HepG2 (cell line): ENCODE data around the gene SLC13A3. TPM values are rescaled to one million over a fixed set of nuclear protein-coding genes. Genes with fewer than 3 reads are reported as not detected.

Experiments used
- CBX2 ChIP-seq, 2 experiments: fragments of 200-600 bp in 1 of 2; sonication (generic); formaldehyde crosslinking in 1 of 2; IDR thresholded peaks; 2 replicates each; pipeline versions ENCODE4 v1.7.0 to v1.8.1; 2018 to 2022; ENCODE audit warnings: low read depth in 2 of 2, low read length in 1 of 2, mild to moderate bottlenecking in 1 of 2, missing genetic modification reagents in 1 of 2
- FOXA3 ChIP-seq: IDR thresholded peaks from 2 replicates; pipeline ENCODE4 v1.6.1; 2016; ENCODE audit warnings: missing genetic modification reagents, missing compliant biosample characterization
- HNF4G ChIP-seq, 2 experiments: sonication (generic) in 1 of 2; formaldehyde crosslinking in 1 of 2; IDR thresholded peaks; 2 replicates each; pipeline versions ENCODE4 v1.4.0 to v1.6.1; 2011 to 2020; ENCODE audit warnings: borderline replicate concordance in 2 of 2, low read depth in 2 of 2, mild to moderate bottlenecking in 2 of 2, low read length in 1 of 2, missing genetic modification reagents in 1 of 2, moderate library complexity in 1 of 2
- IKZF1 ChIP-seq: fragments of 450-650 bp; IDR thresholded peaks from 2 replicates; pipeline ENCODE4 v1.7.1; 2016
- KLF9 ChIP-seq: IDR thresholded peaks from 2 replicates; pipeline ENCODE4 v1.6.1; 2016; ENCODE audit warnings: low read depth
- KMT2A ChIP-seq: sonication (generic); formaldehyde crosslinking; IDR thresholded peaks from 2 replicates; pipeline ENCODE4 v1.4.0; 2020; ENCODE audit warnings: missing genetic modification reagents
- MEIS1 ChIP-seq: sonication (generic); formaldehyde crosslinking; IDR thresholded peaks from 2 replicates; pipeline ENCODE4 v1.9.0; 2021; ENCODE audit warnings: mild to moderate bottlenecking, missing genetic modification reagents, moderate library complexity, borderline replicate concordance
- PHF8 ChIP-seq: sonication (generic); formaldehyde crosslinking; IDR thresholded peaks from 2 replicates; pipeline ENCODE4 v1.5.0; 2020; ENCODE audit warnings: missing genetic modification reagents
- PRPF4 ChIP-seq: fragments of 200-400 bp; formaldehyde crosslinking; IDR thresholded peaks from 2 replicates; pipeline ENCODE4 v1.6.1; 2016; ENCODE audit warnings: low read length, low read depth; ENCODE audit not compliant: poor library complexity, severe bottlenecking
- TCF7L2 ChIP-seq: IDR thresholded peaks from 2 replicates; pipeline ENCODE4 v1.6.1; 2011; ENCODE audit warnings: mild to moderate bottlenecking, low read depth, low read length, moderate library complexity
- TSC22D2 ChIP-seq: sonication (generic); formaldehyde crosslinking; IDR thresholded peaks from 2 replicates; pipeline ENCODE4 v1.5.1; 2020; ENCODE audit warnings: missing genetic modification reagents, mild to moderate bottlenecking, borderline replicate concordance
- XRCC5 ChIP-seq: fragments of 200-400 bp; formaldehyde crosslinking; optimal IDR thresholded peaks from 2 replicates; pipeline ENCODE3; 2017; ENCODE audit warnings: mild to moderate bottlenecking, low read length
- ZNF3 ChIP-seq: IDR thresholded peaks from 2 replicates; pipeline ENCODE4 v1.7.0; 2017; ENCODE audit warnings: inconsistent platforms
- ZNF761 ChIP-seq: sonication (generic); formaldehyde crosslinking; conservative IDR thresholded peaks from 2 replicates; pipeline ENCODE4 v1.4.0; 2020; ENCODE audit warnings: mild to moderate bottlenecking, missing genetic modification reagents
- ZNF766 ChIP-seq: sonication (generic); formaldehyde crosslinking; IDR thresholded peaks from 2 replicates; pipeline ENCODE4 v1.5.0; 2020; ENCODE audit warnings: missing genetic modification reagents, borderline replicate concordance
- ZNF777 ChIP-seq: sonication (generic); formaldehyde crosslinking; IDR thresholded peaks from 2 replicates; pipeline ENCODE4 v1.4.0; 2020; ENCODE audit warnings: missing genetic modification reagents
- ZNF792 ChIP-seq: IDR thresholded peaks from 2 replicates; pipeline ENCODE4 v1.6.1; 2016
- ZSCAN9 ChIP-seq: IDR thresholded peaks from 2 replicates; pipeline ENCODE4 v1.6.1; 2016; ENCODE audit warnings: borderline replicate concordance
- polyA plus RNA-seq, 8 experiments: library from polyadenylated mRNA; depleted of rRNA in 3 of 8; stranded (reverse) in 7 of 8; unstranded in 1 of 8; fragments of >200 nt; fragmentation: Illumina TruSeq in 4 of 8; extraction: Trizol in 4 of 8; gene quantifications; 2 replicates each; pipeline versions ENCODE4 v1.2.1 to v1.2.3, GENCODE V29; 2011 to 2016; ENCODE audit warnings: low read depth in 4 of 8, missing spikeins in 1 of 8, mixed read lengths in 1 of 8; ENCODE audit not compliant: insufficient read depth in 1 of 8
- total RNA-seq, 5 experiments: library from RNA; depleted of rRNA; stranded (reverse); fragments of >200 nt; fragmentation: Illumina TruSeq; extraction: Trizol; gene quantifications; 2 replicates each; pipeline ENCODE4 v1.2.3, GENCODE V29; 2016; ENCODE audit warnings: low read depth in 1 of 5
- TF ChIP-seq, protein P1 (sequence below): sonication (generic); formaldehyde crosslinking; IDR thresholded peaks from 2 replicates; pipeline ENCODE4 v1.4.0; 2020; ENCODE audit warnings: missing genetic modification reagents, mild to moderate bottlenecking, borderline replicate concordance
- TF ChIP-seq, protein P2 (sequence below): IDR thresholded peaks from 2 replicates; pipeline ENCODE4 v1.6.1; 2016; ENCODE audit warnings: missing genetic modification reagents, missing compliant biosample characterization
- TF ChIP-seq, protein P3 (sequence below): sonication (generic); formaldehyde crosslinking; IDR thresholded peaks from 2 replicates; pipeline ENCODE4 v1.5.0; 2020; ENCODE audit warnings: missing genetic modification reagents, mild to moderate bottlenecking, borderline replicate concordance
- TF ChIP-seq, protein P4 (sequence below): sonication (generic); formaldehyde crosslinking; IDR thresholded peaks from 2 replicates; pipeline ENCODE4 v1.5.1; 2020; ENCODE audit warnings: missing genetic modification reagents, mild to moderate bottlenecking, borderline replicate concordance

SLC13A3 gene
- total and polyA plus RNA-seq, 2 of the 13 experiments (the other 11 are each of a cell fraction or from before 2014, with no cell fraction given): 66.5 to 76.0 TPM

DNA sequence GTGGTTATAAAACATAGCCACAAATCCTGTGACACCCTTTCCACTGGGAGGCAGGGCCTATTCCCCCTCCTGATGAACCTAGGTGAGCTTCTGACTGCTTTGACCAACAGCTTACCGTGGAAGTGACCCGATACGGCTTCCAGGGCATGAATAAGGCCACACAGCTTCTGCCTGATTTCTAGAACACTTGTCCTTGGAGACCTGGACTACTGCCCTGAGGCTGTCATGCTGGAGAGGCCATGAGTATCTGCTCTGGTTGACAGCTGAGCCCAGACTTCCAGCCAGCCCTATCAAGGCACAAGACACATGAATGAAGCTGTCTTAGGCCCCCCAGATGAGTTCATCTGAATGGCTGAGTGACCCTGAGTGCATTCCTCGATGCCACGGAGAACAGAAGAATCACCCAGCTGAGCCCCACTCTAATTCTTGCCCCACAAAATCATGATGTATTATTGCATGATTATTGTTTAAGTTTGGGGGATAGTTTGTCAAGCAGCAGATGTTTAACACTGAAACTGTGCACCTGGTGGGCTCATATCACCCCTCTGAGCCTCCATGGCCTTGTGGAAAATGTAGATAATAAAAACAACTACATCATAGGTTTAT lies 21.4 kb upstream of the SLC13A3 start (continued):
- TF ChIP-seq, protein P1, sequence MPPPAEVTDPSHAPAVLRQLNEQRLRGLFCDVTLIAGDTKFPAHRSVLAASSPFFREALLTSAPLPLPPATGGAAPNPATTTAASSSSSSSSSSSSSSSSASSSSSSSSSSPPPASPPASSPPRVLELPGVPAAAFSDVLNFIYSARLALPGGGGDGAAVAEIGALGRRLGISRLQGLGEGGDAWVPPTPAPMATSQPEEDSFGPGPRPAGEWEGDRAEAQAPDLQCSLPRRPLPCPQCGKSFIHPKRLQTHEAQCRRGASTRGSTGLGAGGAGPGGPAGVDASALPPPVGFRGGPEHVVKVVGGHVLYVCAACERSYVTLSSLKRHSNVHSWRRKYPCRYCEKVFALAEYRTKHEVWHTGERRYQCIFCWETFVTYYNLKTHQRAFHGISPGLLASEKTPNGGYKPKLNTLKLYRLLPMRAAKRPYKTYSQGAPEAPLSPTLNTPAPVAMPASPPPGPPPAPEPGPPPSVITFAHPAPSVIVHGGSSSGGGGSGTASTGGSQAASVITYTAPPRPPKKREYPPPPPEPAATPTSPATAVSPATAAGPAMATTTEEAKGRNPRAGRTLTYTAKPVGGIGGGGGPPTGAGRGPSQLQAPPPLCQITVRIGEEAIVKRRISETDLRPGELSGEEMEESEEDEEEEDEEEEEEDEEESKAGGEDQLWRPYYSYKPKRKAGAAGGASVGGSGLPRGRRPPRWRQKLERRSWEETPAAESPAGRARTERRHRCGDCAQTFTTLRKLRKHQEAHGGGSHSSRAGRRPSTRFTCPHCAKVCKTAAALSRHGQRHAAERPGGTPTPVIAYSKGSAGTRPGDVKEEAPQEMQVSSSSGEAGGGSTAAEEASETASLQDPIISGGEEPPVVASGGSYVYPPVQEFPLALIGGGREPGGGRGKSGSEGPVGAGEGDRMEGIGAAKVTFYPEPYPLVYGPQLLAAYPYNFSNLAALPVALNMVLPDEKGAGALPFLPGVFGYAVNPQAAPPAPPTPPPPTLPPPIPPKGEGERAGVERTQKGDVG (CRISPR knock-in tag): peak; percentile 52; the same call in 1 of the 2 replicates
- TF ChIP-seq ZNF761 (CRISPR knock-in tag) (no peak), KLF9 (CRISPR knock-in tag) (no peak), XRCC5 (no peak), ZNF766 (CRISPR knock-in tag) (no peak), KMT2A (no peak), ZNF792 (no peak), IKZF1 (no peak), ZNF777 (CRISPR knock-in tag) (no peak), MEIS1 (CRISPR knock-in tag) (no peak), ZNF3 (CRISPR knock-in tag) (no peak), CBX2 (IDR thresholded peaks at IDR 0.05; ENCODE audit: low read depth, low read length) (no peak), CBX2 (CRISPR knock-in tag; IDR thresholded peaks at IDR 0.05; ENCODE audit: low read depth) (no peak), ZSCAN9 (CRISPR knock-in tag) (no peak), FOXA3 (CRISPR knock-in tag) (no peak), HNF4G (IDR thresholded peaks at IDR 0.05; ENCODE audit: borderline replicate concordance, low read depth, low read length) (no peak), HNF4G (CRISPR knock-in tag; IDR thresholded peaks at IDR 0.05; ENCODE audit: borderline replicate concordance, low read depth) (0 out of 2 replicates have a peak, but pooled peaks have one; percentile 11), TCF7L2 (no peak), PRPF4 (no peak), TSC22D2 (0 out of 2 replicates have a peak, but pooled peaks have one; percentile 12), PHF8 (no peak)
- TF ChIP-seq, protein P2, sequence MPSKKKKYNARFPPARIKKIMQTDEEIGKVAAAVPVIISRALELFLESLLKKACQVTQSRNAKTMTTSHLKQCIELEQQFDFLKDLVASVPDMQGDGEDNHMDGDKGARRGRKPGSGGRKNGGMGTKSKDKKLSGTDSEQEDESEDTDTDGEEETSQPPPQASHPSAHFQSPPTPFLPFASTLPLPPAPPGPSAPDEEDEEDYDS (CRISPR knock-in tag): 0 out of 2 replicates have a peak, but pooled peaks have one; percentile 11
- TF ChIP-seq, protein P3, sequence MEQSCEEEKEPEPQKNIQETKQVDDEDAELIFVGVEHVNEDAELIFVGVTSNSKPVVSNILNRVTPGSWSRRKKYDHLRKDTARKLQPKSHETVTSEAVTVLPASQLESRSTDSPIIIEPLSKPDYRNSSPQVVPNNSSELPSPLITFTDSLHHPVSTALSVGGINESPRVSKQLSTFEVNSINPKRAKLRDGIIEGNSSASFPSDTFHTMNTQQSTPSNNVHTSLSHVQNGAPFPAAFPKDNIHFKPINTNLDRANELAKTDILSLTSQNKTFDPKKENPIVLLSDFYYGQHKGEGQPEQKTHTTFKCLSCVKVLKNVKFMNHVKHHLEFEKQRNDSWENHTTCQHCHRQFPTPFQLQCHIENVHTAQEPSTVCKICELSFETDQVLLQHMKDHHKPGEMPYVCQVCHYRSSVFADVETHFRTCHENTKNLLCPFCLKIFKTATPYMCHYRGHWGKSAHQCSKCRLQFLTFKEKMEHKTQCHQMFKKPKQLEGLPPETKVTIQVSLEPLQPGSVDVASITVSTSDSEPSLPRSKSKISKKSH (CRISPR knock-in tag): peak; percentile 64; the same call in 1 of the 2 replicates
- TF ChIP-seq, protein P4, sequence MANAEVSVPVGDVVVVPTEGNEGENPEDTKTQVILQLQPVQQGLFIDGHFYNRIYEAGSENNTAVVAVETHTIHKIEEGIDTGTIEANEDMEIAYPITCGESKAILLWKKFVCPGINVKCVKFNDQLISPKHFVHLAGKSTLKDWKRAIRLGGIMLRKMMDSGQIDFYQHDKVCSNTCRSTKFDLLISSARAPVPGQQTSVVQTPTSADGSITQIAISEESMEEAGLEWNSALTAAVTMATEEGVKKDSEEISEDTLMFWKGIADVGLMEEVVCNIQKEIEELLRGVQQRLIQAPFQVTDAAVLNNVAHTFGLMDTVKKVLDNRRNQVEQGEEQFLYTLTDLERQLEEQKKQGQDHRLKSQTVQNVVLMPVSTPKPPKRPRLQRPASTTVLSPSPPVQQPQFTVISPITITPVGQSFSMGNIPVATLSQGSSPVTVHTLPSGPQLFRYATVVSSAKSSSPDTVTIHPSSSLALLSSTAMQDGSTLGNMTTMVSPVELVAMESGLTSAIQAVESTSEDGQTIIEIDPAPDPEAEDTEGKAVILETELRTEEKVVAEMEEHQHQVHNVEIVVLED: no peak
